MM.1S (cell line): Measurements from ENCODE around the gene OPN3.

ENCODE experiments used
- CTCF ChIP-seq: fragments of 300-600 bp; sonication (generic); IDR thresholded peaks from 2 replicates; pipeline ENCODE4 v1.5.1; 2016; ENCODE audit warnings: antibody characterized with exemption, low read length, mixed read lengths
- EZH2 ChIP-seq: fragments of 300-600 bp; sonication (generic); optimal IDR thresholded peaks from 2 replicates; pipeline ENCODE3; 2017; ENCODE audit warnings: low read depth, mild to moderate bottlenecking, antibody characterized with exemption, low read length, mixed read lengths

DNA sequence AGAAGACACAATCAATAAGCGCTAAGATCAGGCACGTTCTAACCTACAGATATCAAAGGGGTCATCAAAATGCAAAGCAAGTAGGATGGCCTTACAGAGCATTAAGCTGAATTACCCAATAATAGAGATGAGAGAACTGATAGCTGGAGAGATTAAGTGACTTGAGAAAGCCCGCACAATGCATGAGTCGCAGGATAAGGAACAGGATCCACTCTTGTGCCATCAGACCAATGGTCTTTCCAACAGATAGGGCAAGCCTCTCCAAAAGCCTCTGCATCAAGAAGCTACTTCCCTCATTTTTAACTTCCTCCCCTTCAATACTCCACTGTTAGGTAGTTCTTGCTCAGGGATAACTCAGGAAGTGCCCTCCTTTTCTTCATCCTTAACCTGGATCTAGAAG, 2.6 kb downstream of the OPN3 start:
- TF ChIP-seq CTCF (no peak), EZH2 (no peak)
